Non-pigmented ciliary epithelial cell (primary cell): ENCODE results near the gene TP53RK.
"Not testable (repeated sequence)": the region's sequence is repeated elsewhere in the genome, so short reads cannot be mapped to it uniquely, and the experiment has no call there.

ENCODE experiments used
- DNase-seq: peaks from one replicate; pipeline ENCODE4 v3.0.0-alpha.2; 2010; ENCODE audit warnings: low read depth

TP53RK gene

DNA sequence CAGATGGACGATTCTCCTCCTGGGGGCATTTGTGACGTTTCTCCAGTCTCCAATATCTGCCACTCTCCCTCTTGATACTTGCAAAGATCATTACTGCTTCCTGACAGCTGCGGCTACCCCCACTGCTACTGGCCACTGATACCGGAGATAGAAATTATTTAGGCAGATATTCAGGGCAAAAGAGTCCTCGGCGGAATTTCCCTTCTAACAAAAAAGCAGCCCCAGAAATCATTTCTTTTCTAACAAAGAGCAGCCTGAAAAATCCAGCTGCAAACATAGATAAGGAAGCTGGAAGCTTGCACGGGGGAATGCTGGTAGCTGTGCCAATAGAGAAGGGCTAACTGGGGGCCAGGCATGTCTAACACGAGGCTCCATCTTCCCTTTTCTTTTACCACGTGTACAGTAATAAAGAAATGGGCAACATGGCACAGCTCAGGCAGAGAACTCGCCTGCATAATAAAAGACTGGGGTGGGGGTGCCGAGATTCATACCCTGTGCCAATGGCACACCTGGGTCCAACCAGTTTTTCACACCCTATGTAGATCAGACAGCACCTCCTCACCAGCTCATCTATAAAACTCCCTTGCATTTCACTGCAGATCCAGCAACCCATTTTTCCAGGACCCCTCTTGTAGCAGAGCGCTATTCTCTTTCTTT, 6.1 kb downstream of the TP53RK start:
- no peak for DNase-seq

GRCh38 chr20:46682063-46682821, 7.0 kb downstream of the TP53RK start:
- DNase-seq: no peak

DNA sequence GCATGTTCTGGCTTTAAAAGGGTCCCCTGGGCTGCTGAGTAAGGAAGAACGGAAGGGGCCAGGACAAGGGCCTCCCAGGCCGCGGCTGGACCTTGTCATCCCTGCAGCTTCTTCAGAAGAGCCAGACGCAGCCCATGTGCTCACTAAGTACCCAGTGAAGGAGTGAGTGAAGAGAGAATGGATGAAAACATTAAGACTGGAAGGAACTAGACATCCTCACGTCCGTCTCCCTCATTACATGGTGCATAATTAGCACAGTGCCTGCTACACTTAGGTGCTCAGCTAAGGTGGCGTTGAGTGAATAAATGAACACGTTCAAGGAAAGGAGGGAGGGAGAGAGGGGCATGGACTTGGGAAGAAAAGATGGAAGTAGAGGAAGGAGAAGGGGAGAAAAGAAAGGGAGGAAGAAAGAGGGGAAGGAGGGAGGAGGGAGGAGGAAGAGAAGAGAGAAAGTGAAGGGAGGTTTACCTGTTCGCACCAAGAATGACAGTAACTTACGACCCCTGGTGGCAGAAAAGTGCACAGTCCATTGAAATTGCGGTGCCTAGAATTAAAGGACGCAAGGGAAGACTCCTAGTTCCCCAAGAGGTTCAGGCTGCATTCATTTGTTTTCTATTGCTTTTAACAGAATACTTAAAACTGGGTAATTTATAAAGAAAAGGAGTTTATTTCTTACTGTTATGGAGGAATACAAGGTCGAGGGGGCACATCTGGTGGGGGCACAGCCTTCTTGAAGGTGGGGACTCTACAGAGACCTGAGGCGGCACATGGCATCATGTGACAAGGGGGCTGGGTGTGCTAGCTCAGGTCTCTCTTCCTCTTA, 8.0 kb downstream of the TP53RK start:
- no peak for DNase-seq

DNA sequence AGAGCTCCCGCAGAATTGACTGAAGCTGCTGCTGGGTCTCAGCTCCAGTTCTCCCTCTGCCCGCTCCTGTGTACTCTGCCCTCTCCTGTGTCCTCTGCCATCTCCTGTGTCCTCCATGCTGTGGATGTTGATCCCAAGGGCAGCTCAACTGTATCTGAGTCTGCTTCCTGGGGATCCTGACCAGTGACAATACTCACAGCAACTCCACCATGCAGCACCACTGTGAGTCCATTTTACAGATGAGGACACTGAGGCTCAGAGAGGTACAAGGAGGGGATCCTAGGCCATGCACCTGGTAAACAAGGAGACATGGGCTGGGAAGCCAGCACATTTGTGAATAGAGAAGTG, 8.6 kb downstream of the TP53RK start:
- DNase-seq: no peak

DNA sequence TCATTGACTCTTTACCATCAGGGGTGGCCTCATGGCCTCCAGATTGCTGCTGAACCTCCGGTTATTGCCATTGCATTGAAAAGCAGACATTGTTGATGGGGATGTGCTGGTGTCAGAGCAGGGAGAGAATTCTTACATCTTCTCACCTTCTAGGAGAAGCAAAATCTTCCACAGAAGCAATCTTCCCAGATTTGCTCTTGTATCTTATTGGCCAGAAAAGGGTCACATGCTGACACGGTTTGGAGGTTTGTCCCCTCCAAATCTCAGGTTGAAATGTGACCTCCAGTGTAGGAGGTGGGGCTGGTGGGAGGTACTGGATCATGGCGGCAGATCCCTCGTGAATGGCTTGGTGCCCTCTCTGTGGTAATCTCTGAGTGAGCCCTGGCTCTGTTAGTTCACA, 10.7 kb downstream of the TP53RK start:
- no peak for DNase-seq

DNA sequence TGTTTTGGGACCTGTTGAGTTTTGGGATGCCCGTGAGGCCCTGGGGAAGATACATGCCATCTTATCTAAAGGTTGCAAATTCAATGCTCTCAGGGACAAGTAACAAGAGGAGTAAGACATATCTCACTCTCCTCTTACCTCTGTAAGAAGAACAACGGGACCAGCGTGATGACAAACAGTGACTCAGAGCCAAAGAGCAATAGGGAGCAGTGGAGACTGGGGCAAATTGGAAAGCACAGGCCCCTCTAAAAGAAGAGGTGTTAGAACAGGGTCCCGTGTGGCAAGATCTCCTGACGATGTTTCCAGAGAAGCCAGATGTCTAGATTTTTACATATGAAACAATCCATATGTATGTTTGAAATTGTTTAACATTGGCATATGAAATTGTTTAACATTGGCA, 11.6 kb downstream of the TP53RK start:
- DNase-seq: no peak

DNA sequence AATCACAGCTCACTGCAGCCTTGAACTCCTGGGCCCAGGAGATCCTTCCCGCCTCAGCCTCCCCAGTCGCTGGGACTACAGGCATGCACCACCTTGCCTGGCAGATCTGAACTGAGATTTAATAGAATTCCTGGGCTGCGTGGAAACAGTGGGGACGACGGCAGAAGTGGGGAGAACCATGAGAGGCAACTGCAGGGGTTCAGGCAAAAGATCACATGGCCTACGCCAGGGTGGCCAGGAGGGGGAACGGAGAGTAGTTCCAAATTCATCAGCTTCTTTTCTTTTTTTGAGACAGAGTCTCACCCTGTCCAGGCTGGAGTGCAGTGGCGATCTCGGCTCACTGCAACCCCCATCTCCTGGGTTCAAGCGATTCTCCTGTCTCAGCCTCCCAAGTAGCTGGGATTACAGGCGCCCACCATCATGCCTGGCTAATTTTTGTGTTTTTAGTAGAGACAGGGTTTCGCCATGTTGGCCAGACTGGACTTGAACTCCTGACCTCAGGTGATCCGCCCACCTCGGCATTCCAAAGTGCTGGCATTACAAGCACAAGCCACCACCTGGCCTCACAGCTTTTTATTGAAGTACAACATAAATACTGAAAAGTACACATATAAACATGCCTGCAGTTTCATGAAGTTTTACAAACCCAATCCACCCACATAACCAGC, 12.5 kb downstream of the TP53RK start:
- not testable (repeated sequence) for DNase-seq

DNA sequence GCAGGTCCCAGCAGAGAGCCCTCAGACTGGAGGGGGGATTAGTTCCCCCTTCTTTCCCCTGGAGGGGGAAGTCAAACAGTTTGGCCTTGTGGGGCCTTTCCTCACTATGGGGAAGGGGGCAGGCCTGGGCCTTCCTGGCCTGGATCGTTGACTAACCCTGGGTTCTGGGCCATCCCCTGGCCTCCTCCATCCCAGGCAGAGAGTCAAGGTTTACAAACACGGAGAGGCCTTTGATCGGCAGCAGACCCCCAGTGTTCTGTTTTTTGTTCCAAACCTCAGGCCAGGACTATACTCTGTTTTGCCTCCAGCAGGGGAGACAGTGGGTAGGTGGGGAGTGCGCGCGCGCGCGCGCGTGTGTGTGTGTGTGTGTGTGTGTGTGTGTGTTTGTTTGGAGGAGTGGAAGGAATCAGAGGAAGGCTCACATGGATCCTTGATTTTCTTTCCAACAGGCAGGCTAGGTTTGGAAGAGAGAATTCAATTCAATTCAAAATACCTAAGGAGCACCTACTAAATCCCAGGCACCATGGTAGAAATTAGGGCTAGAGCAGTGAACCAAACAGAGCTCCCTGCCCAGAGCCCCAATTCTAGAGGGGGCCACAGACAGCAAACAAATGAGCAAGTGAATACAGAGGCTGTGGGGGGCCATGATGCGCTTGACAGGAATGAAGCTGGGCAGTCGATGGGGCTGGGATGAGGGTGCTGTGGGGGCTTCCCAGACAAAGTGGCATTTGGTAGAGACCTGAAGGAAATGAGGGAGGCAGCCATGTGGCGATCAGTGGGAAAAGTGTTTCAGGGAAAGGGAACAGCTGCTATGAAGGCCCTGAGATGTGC, 14.8 kb downstream of the TP53RK start:
- no peak for DNase-seq

DNA sequence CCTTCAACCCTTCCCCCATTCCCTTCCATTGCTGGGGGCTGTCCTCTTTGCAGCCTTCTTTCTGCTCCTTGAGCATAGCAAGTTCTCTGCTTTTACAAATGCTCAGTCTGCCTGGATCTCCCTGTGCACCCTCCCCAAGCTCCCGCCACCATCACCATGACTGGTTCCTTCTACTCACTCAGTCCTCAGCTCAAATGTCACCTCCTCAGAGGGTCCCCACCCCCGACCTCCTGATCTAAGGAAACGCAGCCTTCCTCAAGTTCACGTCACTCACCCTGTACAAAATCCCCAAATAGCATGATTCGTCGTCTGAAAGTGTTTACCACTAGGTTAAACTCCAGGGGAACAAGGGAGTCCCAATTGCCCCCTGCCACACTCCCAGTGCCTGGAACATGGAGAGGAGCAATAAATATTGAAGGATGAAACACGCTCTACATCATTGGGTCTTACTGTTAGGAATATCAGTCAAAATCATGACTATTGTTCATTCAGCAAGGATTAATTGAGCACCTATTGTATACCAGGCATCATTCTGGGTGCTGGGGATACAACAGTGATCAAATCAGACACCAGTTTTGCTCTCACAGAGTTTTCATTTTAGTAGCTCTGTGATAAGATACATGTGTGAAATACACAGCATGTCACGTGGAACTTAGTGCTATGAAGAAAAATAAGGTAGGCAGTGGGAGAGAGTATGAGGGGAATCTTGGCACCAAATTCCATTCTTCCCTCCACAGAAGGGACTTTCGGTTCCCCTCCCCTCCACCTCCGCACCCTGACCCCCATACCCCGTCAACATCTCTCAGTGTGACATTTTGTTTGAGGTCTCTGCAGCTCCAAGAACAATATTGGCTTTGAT, 15.6 kb downstream of the TP53RK start:
- DNase-seq: no peak

DNA sequence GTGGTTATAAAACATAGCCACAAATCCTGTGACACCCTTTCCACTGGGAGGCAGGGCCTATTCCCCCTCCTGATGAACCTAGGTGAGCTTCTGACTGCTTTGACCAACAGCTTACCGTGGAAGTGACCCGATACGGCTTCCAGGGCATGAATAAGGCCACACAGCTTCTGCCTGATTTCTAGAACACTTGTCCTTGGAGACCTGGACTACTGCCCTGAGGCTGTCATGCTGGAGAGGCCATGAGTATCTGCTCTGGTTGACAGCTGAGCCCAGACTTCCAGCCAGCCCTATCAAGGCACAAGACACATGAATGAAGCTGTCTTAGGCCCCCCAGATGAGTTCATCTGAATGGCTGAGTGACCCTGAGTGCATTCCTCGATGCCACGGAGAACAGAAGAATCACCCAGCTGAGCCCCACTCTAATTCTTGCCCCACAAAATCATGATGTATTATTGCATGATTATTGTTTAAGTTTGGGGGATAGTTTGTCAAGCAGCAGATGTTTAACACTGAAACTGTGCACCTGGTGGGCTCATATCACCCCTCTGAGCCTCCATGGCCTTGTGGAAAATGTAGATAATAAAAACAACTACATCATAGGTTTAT, 16.6 kb downstream of the TP53RK start:
- no peak for DNase-seq

DNA sequence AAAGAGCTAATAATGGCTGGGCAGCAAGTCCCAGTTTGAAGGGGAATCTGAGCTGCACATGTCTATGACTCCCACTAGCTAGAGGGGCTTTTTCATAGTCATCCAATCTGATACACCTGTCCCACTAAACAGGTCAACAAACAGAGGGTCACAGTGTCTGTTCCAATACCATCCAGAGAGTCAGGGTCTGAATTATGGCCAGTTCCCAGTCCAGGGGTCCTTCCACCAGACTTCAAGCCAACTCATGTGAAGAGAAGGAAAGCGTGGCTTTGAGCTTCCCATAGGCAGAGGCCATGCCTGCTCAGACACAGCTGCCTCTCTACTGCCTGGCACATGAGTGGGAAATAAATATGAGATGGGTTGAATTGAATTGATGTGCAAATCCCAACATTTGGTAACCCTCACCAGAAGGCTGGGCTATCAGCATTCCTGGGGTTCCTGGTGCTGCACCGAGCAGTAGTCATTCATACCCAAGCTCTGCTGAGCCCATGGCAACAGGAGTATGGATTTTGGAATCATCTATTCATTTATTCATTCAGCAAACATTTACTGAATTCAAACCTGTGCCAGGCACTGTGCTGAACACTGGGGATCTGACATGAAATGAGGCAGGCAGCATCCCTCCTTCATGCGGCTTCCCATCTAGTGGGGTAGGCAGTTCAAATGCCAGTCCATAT, 17.2 kb downstream of the TP53RK start:
- DNase-seq: no peak

DNA sequence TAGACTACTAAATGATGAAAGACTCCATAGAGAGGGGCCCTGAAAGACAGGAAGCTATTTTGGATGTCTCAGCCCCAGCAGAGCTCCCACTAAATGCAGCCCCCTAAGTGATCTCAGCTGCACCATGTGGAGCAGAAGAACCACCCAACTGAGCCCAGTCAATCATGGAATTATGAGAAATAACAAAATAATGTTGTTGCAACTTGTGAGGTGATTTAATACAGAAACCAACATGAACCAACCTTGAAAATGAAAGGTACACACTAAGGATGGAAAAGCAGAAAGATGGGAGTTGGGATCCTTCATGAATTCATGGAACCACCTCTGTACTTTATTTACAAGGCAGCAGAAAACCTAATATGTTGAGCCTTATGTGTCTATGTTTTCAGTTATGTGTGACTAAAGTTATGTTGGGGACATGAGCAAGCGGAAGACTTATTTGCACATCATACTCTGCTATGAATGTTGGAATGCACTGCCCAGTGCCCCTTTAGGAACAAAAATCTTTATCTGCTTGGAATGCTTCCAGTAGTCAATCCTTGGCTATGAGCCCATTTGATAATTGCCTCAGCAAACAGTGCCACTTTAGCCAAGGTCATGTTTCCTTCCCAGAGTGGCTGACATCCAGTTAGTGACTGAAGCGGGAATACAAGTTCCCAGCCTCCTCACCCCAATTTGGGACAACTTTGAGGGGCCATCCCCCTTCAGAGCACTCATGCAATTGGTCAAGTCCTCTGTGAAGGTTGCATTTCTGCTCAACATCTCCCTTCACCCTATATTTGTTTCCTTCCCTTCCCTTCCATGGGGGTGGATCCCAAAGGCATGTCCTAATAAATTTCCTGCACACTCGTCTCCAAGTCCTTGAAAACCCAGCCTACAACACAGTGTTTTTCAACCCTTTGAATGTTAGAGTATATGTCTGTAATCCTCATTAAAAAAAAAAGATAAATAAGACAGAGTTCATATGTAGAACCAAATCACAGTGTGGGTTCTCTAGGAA, 18.4 kb downstream of the TP53RK start:
- no peak for DNase-seq

DNA sequence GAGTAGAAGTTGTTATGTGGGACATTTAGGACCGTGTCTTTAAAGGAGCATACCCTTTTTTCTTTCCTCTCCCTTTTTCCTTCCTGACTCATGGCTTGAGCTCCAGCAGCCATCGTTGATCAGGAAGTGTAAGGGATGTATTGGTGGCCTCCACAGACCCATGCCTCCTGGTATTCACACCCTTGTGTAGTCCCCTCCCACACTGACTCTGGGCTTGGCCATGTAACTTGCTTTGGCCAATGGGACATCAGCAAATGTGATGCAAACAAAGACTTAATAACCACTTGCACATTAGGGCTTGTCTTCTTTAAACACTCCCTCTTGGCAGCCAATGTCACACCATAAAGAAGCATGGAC, 19.0 kb downstream of the TP53RK start:
- DNase-seq: no peak

- no peak for DNase-seq
Observed at GRCh38 chr20:46666818-46667515, 22.3 kb downstream of the TP53RK start.

DNA sequence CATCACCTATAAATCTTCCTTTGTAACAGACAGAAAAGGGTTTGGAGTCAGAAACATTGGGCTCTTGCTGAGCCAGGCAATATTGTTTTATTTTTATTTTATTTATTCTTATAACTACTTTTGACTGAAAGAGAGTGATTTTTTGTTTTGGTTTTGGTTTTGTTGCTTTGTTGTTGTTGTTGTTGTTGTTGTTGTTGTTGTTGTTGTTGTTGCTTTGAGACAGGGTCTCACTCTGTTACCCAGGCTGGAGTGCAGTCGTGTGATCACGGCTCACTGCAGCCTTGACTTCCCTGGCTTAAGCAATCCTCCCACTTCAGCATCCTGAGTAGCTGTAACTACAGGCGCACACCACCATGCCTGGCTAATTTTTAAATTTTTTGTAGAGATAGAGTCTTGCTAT, 22.9 kb downstream of the TP53RK start:
- DNase-seq: no peak

- DNase-seq: no peak
Observed at GRCh38 chr20:46665602-46666001, 23.6 kb downstream of the TP53RK start.

DNA sequence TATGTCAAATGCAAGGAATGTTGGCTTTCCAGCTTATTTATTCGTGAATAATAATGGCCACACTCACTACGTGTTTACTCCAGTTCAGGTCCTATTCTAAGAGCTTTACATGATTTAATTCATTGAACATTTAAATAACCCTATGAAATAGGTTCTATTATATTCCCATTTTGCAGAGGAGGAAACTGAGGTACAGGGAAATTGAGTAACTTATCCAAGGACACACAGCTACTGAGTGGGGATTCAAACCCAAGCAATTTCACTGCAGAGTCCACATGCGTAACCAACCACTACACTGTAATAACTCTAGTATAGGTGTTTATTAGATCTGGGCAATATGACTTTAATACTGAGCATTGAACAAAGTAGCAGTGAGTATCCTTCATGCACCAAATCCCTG, 25.7 kb downstream of the TP53RK start:
- DNase-seq: no peak

DNA sequence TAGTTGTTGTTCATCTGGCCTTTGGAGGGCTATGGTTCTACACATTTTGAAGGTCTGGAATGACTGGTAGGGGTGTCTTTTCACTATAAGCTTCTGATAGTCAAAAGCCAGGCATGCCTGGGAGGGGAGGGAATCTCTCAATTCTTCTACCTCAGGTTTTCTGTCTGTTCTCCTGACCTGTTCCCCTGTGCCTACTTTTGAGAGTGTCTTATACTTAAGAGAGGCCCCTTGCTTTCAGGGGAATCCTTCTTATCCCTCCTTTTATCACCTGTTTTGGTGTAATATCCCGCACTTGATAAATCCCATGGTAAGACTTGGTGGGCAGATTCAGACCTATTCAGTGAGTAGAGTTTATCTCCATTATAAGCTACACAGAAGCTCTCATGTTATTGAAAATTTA, 27.6 kb downstream of the TP53RK start:
- no peak for DNase-seq
